TTC549 (cell line): ENCODE data around the gene WDR70.
"Not testable (repeated sequence)": the region's sequence is repeated elsewhere in the genome, so short reads cannot be mapped to it uniquely, and the experiment has no call there.

ENCODE experiments used
- FAIRE-seq: peaks from 2 replicates; lab custom pipeline; 2012; peaks lifted over from hg19 to GRCh38; lab: Jason Lieb, UNC

The WDR70 gene

DNA sequence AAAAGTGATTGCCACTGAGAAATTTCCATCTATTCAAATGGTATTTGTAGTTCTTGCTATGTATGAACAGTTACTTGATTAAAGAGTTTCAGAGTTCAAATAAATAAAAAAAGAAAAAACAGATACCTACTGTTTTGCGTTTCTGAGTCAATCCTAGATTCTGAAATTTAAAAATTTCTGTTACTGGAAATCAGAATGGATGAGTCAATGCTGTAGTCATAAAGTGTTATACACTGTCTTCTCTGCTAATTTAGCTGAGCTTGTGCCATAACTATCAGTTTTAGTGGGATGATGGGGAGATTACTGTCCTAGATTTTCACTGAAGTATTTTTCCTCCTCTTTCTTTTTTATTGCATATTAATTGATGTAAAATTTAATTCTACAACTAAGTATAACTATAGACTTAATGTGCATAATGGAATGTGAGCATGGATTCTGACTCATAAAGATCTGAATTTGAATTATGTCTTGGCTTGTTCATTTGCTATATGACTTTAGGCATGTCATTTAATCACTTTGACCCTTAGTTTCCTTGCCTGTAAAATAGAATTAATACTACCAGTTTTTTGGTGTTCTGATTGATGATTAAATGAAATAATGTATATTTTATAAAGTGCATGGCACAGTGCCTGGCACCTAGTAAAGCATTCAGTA lies 75.4 kb downstream of the WDR70 start:
- peak; percentile 15 for FAIRE-seq

DNA sequence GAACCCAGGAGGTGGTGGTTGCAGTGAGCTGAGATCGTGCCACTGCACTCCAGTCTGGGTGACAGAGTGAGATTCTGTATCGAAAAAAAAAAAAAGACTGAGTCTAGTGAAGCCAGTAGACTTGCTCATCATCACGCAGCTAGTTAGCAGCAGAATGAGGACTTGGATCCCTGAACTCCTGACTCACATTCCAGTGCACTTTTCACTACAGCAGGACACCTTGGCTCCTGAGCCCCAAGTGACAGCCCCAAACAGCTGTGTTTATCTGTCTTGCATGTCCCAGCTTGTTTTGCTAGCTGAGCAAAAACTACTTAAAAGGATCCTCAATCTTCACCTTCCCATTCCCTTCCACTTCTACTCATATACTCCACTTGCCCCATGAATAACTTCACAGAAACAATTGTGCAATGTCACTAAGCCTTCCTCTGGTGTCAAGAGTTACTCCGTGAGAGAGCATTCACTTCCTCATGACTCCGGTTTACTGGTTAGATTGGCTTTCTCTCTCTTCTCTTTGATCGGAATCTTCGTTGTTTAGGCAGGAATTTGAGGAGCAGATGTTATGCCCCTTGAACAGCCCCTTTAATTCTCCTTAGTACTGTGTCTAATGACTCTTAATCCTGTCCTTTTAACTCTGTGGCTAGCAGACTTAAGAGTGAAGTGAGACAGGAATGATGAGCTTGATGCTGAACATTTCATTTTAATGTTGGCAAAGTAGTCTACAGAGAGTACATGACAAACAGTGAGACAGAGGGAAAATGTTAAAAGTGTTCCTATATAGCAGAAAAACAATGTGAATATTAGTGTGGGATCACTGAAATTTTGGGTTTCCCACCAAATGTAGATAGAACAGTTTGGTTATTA lies 84.3 kb downstream of the WDR70 start:
- FAIRE-seq: not testable (repeated sequence)

DNA sequence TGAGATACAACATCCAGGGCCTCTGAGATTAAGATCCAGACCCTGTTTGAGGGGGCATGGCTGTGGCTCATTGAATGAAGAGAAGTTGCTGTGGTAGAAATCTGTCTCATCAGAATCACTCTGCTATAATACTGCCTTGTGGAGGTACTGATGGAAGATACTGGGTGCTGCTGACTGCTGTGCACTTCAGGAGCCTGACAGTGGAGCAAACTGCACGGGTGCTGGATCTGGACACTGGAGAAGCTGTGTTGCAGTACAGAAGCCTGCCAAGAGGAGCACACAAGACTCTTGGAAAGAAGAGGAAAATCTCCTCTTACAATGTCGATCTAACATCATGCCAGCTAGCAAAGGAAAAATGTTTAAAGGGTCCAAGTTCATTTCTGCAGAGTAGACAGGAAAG lies 85.5 kb downstream of the WDR70 start:
- FAIRE-seq: not testable (repeated sequence)

DNA sequence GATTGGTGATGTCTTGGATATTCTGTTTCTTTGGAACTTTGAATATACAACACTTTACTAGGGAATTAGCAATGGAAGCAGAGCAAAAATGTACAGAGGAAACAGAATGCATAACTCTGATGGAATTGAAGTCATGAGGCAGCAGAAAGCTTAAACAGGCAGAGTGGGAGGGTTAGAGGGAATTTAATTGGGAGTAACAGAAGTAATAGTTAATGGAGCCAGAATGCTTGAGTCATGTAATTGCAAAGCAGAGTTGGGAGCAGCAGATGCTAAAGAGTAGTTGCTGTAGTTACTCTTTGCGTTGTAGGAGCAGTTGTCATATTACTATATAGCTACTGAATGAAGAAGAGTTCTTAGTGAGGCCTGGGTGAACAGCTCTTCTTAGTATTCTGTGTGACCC lies 90.3 kb downstream of the WDR70 start:
- FAIRE-seq: not testable (repeated sequence)

DNA sequence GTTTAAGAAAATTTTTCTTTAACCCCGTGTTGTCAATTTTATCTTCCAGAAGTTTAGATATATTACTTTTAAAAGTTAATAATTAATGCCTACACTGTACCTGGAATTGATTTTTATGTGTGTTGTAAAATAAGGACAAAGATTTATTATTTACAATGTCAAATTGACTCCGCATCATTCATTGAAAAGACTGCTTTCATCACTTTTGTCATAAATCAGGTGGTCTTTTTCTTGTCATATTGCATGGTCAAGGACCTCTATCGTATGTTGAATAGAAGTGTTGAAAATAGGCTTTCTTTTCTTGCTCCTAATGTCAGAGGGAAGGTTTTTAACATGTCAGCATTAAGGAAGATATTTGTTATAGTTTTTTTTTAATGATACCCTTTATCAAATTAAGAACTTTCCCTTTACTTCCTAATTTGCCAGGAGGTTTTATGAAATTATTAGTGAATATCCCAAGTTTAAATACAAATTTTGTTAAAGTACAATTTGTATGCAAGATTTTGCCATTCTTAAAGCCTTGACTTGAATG lies 92.6 kb downstream of the WDR70 start:
- FAIRE-seq: no peak

DNA sequence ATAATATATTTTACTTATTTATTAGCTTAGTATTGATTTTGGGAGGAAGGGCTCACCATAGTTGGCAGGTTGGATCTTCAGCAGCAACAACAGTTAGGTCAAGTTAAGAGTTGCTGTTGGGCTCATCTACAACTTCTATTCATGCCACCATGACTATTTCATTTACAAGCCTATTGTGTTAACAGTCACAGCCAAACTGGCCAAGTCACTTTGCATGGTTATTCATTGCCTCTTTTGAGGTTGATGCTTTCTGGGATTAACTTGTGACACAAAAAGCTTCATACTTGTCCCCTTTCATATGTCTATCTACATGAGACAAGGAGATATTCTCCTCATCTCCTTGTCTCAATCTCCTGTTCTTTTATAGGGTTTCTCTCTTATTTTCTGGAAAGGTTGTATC lies 98.3 kb downstream of the WDR70 start:
- no peak for FAIRE-seq

DNA sequence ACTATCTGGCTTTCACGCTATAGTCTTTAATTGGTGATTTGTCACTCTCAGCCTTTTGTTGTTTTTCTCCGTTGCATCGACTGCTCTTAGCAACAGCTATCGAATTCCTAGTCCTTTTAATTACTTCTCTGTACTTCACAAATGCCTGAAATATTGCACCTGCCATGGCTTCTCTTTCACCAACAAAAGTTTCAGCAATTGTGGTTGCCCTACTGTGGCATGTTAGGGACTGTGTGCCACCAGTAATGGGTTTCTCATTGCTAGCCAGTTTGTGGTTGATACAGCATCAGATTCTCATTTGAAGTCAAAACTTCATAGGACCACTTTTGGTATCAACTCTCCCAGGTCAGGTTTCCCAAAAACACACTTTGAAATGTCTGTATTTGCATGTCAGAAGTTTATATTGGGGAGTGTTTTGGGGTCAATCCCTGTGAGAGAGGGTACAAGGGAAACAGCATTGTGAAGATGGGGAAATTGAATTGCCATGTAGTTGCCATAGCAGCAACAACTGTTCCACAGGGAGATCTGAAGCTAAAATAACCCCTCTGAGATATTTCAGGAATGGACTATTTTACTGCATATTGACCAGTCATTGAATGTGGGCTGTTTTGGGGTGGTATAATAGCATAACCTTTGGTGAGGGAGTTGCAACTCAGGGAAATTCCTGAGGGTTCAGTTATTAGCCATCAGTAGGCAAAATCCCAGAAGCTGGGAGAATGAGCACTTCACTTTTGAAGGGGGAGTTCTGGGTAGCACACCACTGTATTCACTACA lies 99.2 kb downstream of the WDR70 start:
- FAIRE-seq: no peak

DNA sequence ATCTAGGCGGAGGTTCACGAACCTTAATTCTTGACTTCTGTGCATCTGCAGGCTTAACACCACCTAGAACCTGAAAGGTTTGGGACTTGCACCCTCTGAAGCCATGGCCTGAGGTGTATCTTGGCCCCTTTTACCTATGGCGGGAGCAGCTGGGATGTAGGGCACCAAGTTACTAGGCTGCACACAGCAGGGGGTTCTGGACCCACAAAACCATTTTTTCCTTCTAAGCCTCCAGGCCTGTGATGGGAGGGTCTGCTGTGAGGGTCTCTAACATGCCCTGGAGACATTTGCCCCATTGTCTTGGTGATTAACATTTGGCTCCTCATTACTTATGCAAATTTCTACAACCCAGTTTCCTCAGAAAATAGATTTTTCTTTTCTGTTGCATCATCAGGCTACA lies 102.3 kb downstream of the WDR70 start:
- not testable (repeated sequence) for FAIRE-seq

DNA sequence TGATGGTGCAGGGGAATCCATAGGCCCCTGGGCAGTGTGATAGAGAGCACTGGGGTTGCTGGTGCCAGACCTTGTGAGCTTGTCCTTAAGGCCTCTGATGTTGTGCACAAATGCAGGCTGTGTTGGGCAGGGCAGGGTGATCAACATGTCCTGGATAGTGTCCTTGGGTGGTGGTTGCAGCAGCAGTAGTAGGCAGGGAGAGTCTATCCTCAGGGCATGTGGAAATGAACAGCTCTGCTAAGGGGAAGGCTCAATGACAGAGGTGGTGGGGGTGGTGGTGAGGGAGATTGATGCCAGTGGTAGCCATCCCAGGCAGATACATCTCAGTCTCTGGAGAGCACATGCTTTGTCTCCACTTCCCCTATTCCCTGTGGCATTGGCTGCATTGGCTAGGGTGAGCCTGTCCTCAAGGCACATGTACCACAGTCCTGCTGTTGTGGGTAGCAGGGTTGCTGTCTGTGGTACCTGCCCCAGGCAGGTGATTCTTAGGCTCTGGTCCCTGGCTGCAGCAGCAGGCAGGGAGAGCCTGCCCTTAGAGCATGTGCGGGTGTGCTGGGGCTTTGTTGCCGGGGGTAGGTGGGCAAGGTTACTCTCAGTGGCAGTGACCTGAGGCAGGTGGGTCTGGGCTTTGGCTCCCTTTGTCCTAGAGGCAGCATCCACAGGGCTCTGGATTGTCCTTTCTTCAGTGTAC lies 111.1 kb downstream of the WDR70 start:
- FAIRE-seq: no peak

DNA sequence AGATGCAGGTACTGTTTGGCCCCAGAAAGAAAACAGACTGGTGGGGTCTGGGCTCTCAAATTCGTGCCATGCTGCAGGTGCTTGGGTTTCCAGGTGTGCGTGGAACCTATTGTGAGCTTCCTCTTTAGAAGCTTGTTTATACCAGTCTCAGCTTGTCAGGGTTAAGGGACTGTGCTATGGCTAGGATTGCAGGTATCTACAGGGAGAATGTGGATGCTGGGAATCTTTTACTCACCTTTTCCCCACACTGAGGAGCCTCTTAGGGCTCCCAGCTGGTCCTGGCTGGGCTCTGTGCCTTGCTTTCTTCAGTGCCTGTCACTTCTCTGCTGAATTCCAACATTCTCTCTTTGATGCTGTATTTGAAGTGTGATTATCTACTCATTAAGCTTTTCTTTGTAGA lies 111.8 kb downstream of the WDR70 start:
- FAIRE-seq: no peak

DNA sequence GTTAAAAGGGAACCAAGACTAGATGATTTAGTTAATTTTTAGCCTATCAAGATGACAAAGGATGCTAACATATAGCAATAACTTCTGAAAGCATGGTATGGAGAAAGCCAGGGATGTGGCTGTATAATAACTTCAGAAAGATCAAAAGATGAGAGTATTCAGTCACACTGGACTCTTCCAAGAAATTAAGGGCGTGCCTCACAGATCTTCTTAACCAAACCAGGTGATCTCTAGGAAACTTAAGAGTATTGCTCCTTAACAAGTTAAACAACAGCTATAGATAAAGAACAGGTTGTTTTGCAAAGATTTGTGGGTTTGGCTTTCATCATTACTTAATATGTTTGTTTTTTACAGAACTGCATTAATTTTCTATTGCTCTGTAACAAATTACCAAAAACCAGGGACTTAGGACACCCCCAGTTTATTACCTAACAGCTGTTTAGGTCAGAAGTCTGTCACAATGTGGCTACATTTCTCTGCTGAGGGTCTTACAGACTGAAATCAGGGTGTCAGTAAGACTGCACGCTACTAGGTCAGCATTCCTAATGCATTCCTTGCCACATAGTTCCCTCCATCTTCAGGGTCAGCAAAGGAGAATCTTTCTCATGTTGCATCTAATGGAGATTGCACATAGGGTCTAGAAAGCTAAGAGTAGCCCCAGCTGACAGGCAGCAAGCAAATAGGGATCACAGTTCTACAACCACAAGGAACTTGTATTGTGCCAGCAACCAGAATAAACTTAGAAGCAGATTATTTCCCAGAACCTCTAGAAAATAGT lies 113.8 kb downstream of the WDR70 start:
- FAIRE-seq: no peak

DNA sequence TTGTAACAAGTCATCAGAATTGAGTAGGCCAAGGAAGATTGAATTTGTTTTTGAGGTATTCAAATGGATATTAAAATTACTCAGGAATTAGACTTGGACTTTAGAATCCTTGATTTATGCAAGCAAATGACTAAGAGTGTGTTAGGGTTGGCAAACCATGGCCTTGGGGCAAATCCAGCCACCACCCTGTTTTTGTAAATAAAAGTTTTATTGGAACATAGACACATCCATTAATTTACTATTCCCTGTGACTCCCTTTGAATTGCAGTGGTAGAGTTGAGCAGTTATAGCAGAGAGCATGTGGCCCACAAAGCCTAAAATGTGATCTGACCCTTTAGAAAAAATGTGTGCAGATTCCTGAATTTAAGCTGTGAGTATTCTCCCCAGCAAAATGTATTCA lies 115.6 kb downstream of the WDR70 start:
- FAIRE-seq: no peak

DNA sequence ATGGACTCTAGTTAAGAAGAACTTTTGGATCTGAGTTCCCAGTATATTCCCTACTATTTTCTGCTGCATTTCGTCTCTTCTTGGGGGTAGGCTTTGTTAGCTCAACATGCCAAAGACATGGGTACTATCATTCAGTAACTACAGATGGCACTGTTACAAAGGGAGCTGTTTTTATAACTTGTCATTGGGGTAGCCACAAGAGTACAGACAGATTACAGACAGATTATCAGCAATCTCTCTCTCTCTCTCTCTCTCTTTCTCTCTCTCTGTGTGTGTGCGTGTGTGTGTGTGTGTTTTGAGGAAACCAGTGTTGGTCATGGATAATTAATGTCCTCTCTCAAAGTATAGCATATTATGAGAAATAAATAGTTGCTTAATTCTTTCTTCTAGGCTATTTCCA lies 116.1 kb downstream of the WDR70 start:
- FAIRE-seq: no peak

DNA sequence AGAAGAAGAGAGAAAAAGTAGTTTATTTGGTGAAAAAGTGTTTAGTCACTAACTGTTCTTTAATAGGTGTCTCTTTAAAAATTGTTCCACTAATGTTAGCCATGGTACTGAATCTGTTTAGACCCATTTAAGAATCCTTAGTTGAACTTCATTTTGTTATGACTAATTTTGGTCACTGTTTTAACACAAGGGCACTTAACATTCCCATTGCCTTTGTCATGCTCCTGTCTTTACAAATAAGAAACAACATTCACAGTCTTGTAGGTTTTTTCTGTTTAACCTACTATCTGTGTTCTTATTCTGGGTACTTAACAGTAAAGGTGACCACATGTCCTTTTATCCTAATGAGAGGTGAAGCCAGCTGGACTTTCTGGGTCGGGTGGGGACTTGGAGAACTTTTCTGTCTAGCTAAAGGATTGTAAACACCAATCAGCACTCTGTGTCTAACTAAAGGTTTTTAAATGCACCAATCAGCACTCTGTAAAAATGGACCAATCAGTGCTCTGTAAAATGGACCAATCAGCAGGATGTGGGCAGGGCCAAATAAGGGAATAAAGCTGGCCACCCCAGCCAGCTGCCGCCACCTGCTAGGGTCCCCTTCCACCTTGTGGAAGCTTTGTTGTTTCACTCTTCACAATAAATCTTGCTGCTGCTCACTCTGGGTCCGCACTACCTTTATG lies 116.7 kb downstream of the WDR70 start:
- FAIRE-seq: no peak

DNA sequence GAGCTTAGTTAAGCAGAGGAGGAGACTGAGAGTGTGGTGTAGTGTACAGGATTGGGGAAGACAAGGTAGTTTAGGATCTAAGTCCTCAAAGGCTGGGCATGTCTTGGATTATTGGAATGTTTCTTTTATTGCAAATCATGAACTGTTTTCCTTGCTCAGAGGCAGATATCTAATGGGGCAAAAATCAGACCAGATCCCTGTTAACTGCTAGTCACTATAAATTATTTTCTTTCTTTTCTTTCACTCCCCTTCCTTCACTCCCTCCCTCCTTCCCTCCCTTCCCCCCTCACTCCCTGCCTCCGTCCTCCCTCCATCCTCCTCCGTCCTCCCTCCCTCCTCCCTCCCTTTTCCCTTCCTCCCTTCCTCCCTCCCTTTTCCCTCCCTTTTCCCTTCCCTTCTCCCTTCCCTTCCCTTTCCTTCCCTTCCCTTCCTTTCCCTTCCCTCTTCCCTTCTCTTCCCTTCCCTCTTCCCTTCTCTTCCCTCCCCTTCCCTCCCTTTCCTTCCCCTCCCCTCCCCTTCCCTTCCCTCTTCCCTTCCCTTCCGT lies 117.9 kb downstream of the WDR70 start:
- no peak for FAIRE-seq

DNA sequence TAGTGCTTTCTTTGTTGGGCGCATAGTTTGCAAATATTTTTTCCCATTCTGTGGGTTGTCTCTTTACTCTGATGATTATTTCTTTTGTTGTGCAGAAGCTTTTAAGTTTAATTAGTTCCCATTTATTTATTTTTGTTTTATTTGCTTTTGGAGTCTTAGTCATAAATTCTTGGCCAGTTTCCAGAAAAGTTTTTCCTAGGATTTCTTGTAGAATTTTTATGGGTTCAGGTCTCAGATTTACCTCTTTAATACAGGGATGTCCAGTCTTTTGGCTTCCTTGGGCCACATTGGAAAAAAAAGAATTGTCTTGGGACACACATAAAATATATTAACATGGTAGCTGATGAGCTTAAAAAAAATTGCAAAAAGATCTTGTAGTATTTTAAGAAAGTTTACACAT lies 122.0 kb downstream of the WDR70 start:
- no peak for FAIRE-seq

DNA sequence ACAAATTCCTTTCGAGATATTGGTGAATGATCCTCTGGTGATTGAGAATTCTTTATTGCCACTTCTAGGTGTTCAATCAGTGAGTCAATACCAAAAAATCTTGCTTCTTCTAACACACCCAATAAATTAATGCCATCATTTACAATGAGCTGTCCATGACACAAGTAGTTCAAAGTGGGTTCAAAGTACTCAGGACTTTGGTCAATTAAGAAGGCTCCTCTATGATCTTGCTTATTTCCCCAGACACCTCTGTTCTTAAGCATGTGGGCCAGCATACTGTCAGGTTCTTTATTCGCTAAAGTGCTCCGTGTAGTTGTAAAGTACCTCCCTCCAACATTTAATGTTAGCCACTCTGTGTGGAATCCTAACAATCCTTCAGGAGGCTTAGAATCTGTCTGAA lies 127.1 kb downstream of the WDR70 start:
- FAIRE-seq: no peak

DNA sequence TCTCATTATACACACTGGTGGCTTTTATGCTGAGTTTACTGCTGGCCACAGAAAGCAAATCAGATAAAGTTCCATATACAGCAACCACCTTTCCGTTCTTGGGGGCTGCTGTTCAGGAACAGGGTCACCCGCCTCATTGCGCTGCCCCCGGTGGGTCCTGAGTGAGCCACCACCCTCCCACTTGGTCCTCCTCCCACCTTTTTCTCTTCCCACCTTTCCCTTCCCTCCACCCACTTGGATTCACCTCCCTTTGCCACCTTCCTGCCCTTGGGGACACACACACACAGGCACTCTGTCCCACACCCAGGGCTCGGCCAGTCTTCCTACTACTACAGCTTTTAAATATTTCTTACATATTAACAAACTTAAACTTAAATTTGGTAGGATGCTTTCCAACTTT lies 127.6 kb downstream of the WDR70 start:
- FAIRE-seq: no peak

DNA sequence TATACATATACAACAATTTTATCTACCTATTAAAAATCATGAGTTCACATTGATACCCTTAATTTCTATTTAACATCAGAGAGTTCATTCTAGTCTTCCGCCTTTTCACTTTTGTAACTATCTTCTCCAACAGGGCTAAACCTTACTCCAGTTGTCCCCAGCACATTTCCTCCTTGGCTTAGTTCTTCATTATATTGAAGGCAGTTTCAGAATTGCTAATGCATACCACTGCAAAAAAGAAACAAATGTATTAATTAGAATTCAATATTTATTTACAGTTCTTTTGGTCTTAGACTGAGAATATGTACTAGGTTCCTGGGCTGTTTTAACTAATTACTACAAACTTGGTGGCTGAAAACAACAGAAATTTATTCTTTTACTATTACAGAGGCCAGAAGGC lies 132.5 kb downstream of the WDR70 start:
- no peak for FAIRE-seq

DNA sequence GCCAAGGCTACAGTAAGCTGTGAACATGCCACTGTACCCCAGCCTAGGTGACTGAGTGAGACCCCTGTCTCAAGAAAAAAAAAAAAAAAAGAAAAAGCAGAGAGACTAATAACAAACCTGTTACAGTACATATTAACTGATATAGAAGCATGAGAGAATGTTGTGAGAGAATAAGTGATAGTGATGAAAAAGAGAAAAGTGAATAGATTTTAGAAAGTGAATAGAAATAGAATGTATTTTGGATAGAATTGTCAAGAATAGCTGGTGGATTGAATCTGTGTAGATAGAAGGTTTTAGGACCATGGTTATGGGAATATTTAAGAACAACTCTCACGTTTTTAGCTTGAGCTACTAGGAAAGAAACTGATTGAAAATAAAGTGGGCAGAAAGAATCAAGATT lies 135.8 kb downstream of the WDR70 start:
- no peak for FAIRE-seq

DNA sequence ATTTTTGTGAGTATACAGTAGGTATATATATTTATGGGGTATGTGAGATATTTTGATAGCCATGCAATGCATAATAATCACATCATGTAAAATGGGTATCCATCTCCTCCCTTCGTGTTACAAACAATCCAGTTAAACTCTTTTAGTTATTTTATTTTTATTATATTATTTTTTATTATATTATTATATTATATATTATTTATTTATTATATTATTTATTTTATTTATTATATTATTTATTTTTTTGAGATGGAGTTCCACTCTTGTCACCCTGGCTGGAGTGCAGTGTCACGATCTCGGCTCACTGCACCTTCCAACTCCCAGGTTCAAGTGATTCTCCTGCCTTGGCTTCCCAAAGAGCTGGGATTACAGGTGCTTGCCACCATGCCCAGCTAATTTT lies 138.6 kb downstream of the WDR70 start:
- no peak for FAIRE-seq
